ENCODE data around the gene GCKR. TPM values are rescaled to one million over a fixed set of nuclear protein-coding genes. Genes with fewer than 3 reads are reported as not detected.

Gene GCKR
- total RNA-seq, 5 donors from 2014 or later (not counting 1 experiment from before 2014, with no cell fraction given), result 0.23 to 0.28 TPM; not detected in 3

GRCh38 chr2:27502142-27502541, 5.5 kb downstream of the GCKR start:
- CTCF ChIA-PET, result no interaction called here

GRCh38 chr2:27506587-27506986, 9.9 kb downstream of the GCKR start:
- Mint-ChIP-seq H3K4me1 (no peaks in the 10 kb centered on the region), H3K9me3 (no peaks in the 10 kb centered on the region), H3K27ac (no peak overlapping the region), H3K4me3 (no peak overlapping the region), H3K27me3 (peaks cover under 1 to 4% of the 10 kb centered on the region in 2 donors), H3K36me3 (no peaks in the 10 kb centered on the region)
- 77% methylated on average over 5 of the region's 6 CpGs for WGBS (ENCODE audit: insufficient coverage)
- CTCF ChIA-PET, result no interaction called here
- no peak overlapping the region for H3K4me3 ChIP-seq (ENCODE audit: control insufficient read depth in 1 of 2, extremely low read depth in 1 of 2, low read length in 1 of 2)
- H3K27me3 ChIP-seq (replicated peaks in 1 of 2; ENCODE audit: control insufficient read depth in 2 of 2, extremely low read depth in 1 of 2, insufficient read depth in 2 of 2, low read length in 1 of 2), result peaks cover 0 to 13% of the 10 kb centered on the region in 2 experiments
- no peaks in the 10 kb centered on the region for H3K36me3 ChIP-seq (ENCODE audit: control insufficient read depth in 2 of 2, extremely low read depth in 1 of 2, insufficient read depth in 1 of 2, low read length in 1 of 2)
- H3K9me3 ChIP-seq, result no peaks in the 10 kb centered on the region
- POLR2A ChIA-PET, result no interaction called here
- DNase-seq (no peak), ATAC-seq (replicated peaks in 1 of 4) (no peak)
- no peak overlapping the region for H3K27ac ChIP-seq (ENCODE audit: low read length)
- no peaks in the 10 kb centered on the region for H3K4me1 ChIP-seq (ENCODE audit: control insufficient read depth in 1 of 2, extremely low read depth in 1 of 2, insufficient read depth in 2 of 2, low read length in 2 of 2)

More at GRCh38 chr2:27502142-27502541, 5.5 kb downstream of the GCKR start:
- H3K4me3 Mint-ChIP-seq, result no peak overlapping the region
- H3K4me1 ChIP-seq (ENCODE audit: control insufficient read depth in 1 of 2, extremely low read depth in 1 of 2, insufficient read depth in 2 of 2, low read length in 2 of 2), result no peaks in the 10 kb centered on the region
- peaks cover 0 to 18% of the 10 kb centered on the region in 2 experiments for H3K27me3 ChIP-seq (replicated peaks in 1 of 2; ENCODE audit: control insufficient read depth in 2 of 2, extremely low read depth in 1 of 2, insufficient read depth in 2 of 2, low read length in 1 of 2)
- H3K27ac Mint-ChIP-seq, result no peak overlapping the region
- ATAC-seq (replicated peaks in 1 of 4), result no peak
- no peaks in the 10 kb centered on the region for H3K36me3 Mint-ChIP-seq
- DNase-seq, result no peak
- no peaks in the 10 kb centered on the region for H3K9me3 Mint-ChIP-seq
- WGBS (ENCODE audit: insufficient coverage), result 94% methylated on average over 2 of the region's 4 CpGs
- peaks cover 15 to 20% of the 10 kb centered on the region in 2 donors for H3K27me3 Mint-ChIP-seq
- POLR2A ChIA-PET, result no interaction called here
- H3K36me3 ChIP-seq (ENCODE audit: control insufficient read depth in 2 of 2, extremely low read depth in 1 of 2, insufficient read depth in 1 of 2, low read length in 1 of 2), result no peaks in the 10 kb centered on the region
- no peak overlapping the region for H3K27ac ChIP-seq (ENCODE audit: low read length)
- H3K4me3 ChIP-seq (ENCODE audit: control insufficient read depth in 1 of 2, extremely low read depth in 1 of 2, low read length in 1 of 2), result no peak overlapping the region
- no peaks in the 10 kb centered on the region for H3K4me1 Mint-ChIP-seq
- no peaks in the 10 kb centered on the region for H3K9me3 ChIP-seq

GRCh38 chr2:27507293-27507692, 10.7 kb downstream of the GCKR start:
- POLR2A ChIA-PET, result interaction anchor here in 1 of 2 donors (0.7 kb wide), 1 partner anchor 153 kb away, joined by 4 read pairs; no protein-coding TSS in a partner anchor
- no peak overlapping the region for H3K4me3 Mint-ChIP-seq

GRCh38 chr2:27509326-27509725, 12.7 kb downstream of the GCKR start:
- DNase-seq (no peak), ATAC-seq (replicated peaks in 1 of 4) (no peak)
- no CpG with 5 or more reads among the region's 6 CpGs for WGBS (ENCODE audit: insufficient coverage)
- no peaks in the 10 kb centered on the region for H3K4me1 Mint-ChIP-seq
- H3K4me3 Mint-ChIP-seq, result no peak overlapping the region
- Histone ChIP-seq H3K4me3 (ENCODE audit: control insufficient read depth in 1 of 2, extremely low read depth in 1 of 2, low read length in 1 of 2) (no peak overlapping the region), H3K36me3 (ENCODE audit: control insufficient read depth in 2 of 2, extremely low read depth in 1 of 2, insufficient read depth in 1 of 2, low read length in 1 of 2) (no peaks in the 10 kb centered on the region), H3K4me1 (ENCODE audit: control insufficient read depth in 1 of 2, extremely low read depth in 1 of 2, insufficient read depth in 2 of 2, low read length in 2 of 2) (no peaks in the 10 kb centered on the region), H3K9me3 (no peaks in the 10 kb centered on the region), H3K27ac (ENCODE audit: low read length) (no peak overlapping the region), H3K27me3 (replicated peaks in 1 of 2; ENCODE audit: control insufficient read depth in 2 of 2, extremely low read depth in 1 of 2, insufficient read depth in 2 of 2, low read length in 1 of 2) (peaks cover 0 to 18% of the 10 kb centered on the region in 2 experiments)
- peaks cover 8 to 13% of the 10 kb centered on the region in 2 donors for H3K27me3 Mint-ChIP-seq
- H3K27ac Mint-ChIP-seq, result no peak overlapping the region
- no peaks in the 10 kb centered on the region for H3K9me3 Mint-ChIP-seq
- ChIA-PET POLR2A (no interaction called here), CTCF (no interaction called here)
- no peaks in the 10 kb centered on the region for H3K36me3 Mint-ChIP-seq

More at GRCh38 chr2:27507293-27507692, 10.7 kb downstream of the GCKR start:
- H3K4me3 ChIP-seq (ENCODE audit: control insufficient read depth in 1 of 2, extremely low read depth in 1 of 2, low read length in 1 of 2), result no peak overlapping the region
- no peak overlapping the region for H3K27ac ChIP-seq (ENCODE audit: low read length)
- ATAC-seq (replicated peaks in 1 of 4) (no peak), DNase-seq (no peak)
- 55% methylated on average over 3 of the region's 4 CpGs for WGBS (ENCODE audit: insufficient coverage)
- Mint-ChIP-seq H3K27me3 (peaks cover 4 to 8% of the 10 kb centered on the region in 2 donors), H3K4me1 (no peaks in the 10 kb centered on the region), H3K9me3 (no peaks in the 10 kb centered on the region), H3K36me3 (no peaks in the 10 kb centered on the region), H3K27ac (no peak overlapping the region)
- CTCF ChIA-PET, result no interaction called here
- H3K36me3 ChIP-seq (ENCODE audit: control insufficient read depth in 2 of 2, extremely low read depth in 1 of 2, insufficient read depth in 1 of 2, low read length in 1 of 2), result no peaks in the 10 kb centered on the region
- no peaks in the 10 kb centered on the region for H3K4me1 ChIP-seq (ENCODE audit: control insufficient read depth in 1 of 2, extremely low read depth in 1 of 2, insufficient read depth in 2 of 2, low read length in 2 of 2)
- H3K9me3 ChIP-seq, result no peaks in the 10 kb centered on the region
- H3K27me3 ChIP-seq (replicated peaks in 1 of 2; ENCODE audit: control insufficient read depth in 2 of 2, extremely low read depth in 1 of 2, insufficient read depth in 2 of 2, low read length in 1 of 2), result peaks cover 0 to 15% of the 10 kb centered on the region in 2 experiments

- 95% methylated on average over 2 of the region's 5 CpGs for WGBS (ENCODE audit: insufficient coverage)
- Histone ChIP-seq H3K9me3 (no peaks in the 10 kb centered on the region), H3K27ac (ENCODE audit: low read length) (no peak overlapping the region), H3K4me3 (ENCODE audit: control insufficient read depth in 1 of 2, extremely low read depth in 1 of 2, low read length in 1 of 2) (no peak overlapping the region), H3K36me3 (ENCODE audit: control insufficient read depth in 2 of 2, extremely low read depth in 1 of 2, insufficient read depth in 1 of 2, low read length in 1 of 2) (no peaks in the 10 kb centered on the region), H3K27me3 (replicated peaks in 1 of 2; ENCODE audit: control insufficient read depth in 2 of 2, extremely low read depth in 1 of 2, insufficient read depth in 2 of 2, low read length in 1 of 2) (peaks cover 0 to 28% of the 10 kb centered on the region in 2 experiments), H3K4me1 (ENCODE audit: control insufficient read depth in 1 of 2, extremely low read depth in 1 of 2, insufficient read depth in 2 of 2, low read length in 2 of 2) (no peaks in the 10 kb centered on the region)
- H3K27me3 Mint-ChIP-seq, result peaks cover 7 to 24% of the 10 kb centered on the region in 2 donors
- DNase-seq (no peak), ATAC-seq (replicated peaks in 1 of 4) (no peak)
- H3K27ac Mint-ChIP-seq, result no peak overlapping the region
- H3K4me3 Mint-ChIP-seq, result no peak overlapping the region
- ChIA-PET CTCF (interaction anchor here in 1 of 2 donors (1.1 kb wide), 1 partner anchor 55 kb away, joined by 6 read pairs; no protein-coding TSS in a partner anchor), POLR2A (interaction anchor here in 1 of 2 donors (0.7 kb wide), 1 partner anchor 275 kb away, joined by 3 read pairs; no protein-coding TSS in a partner anchor)
- H3K36me3 Mint-ChIP-seq, result no peaks in the 10 kb centered on the region
- H3K9me3 Mint-ChIP-seq, result no peaks in the 10 kb centered on the region
- H3K4me1 Mint-ChIP-seq, result no peaks in the 10 kb centered on the region
Observed at GRCh38 chr2:27518113-27518781, 21.6 kb downstream of the GCKR start.

GRCh38 chr2:27518782-27519113, 22.1 kb downstream of the GCKR start:
- no peak for DNase-seq
- no peaks in the 10 kb centered on the region for H3K4me1 ChIP-seq (ENCODE audit: control insufficient read depth in 1 of 2, extremely low read depth in 1 of 2, insufficient read depth in 2 of 2, low read length in 2 of 2)
- no CpG with 5 or more reads among the region's 4 CpGs for WGBS (ENCODE audit: insufficient coverage)
- Mint-ChIP-seq H3K4me1 (no peaks in the 10 kb centered on the region), H3K27ac (no peak overlapping the region), H3K4me3 (no peak overlapping the region), H3K9me3 (no peaks in the 10 kb centered on the region), H3K36me3 (no peaks in the 10 kb centered on the region), H3K27me3 (peaks cover 7 to 28% of the 10 kb centered on the region in 2 donors)
- ChIA-PET CTCF (interaction anchor here in 1 of 2 donors (1.1 kb wide), 1 partner anchor 56 kb away, joined by 6 read pairs; no protein-coding TSS in a partner anchor), POLR2A (no interaction called here)
- H3K9me3 ChIP-seq, result no peaks in the 10 kb centered on the region
- ATAC-seq (replicated peaks in 1 of 4), result no peak
- no peaks in the 10 kb centered on the region for H3K36me3 ChIP-seq (ENCODE audit: control insufficient read depth in 2 of 2, extremely low read depth in 1 of 2, insufficient read depth in 1 of 2, low read length in 1 of 2)
- no peak overlapping the region for H3K4me3 ChIP-seq (ENCODE audit: control insufficient read depth in 1 of 2, extremely low read depth in 1 of 2, low read length in 1 of 2)
- H3K27ac ChIP-seq (ENCODE audit: low read length), result no peak overlapping the region
- peaks cover 0 to 30% of the 10 kb centered on the region in 2 experiments for H3K27me3 ChIP-seq (replicated peaks in 1 of 2; ENCODE audit: control insufficient read depth in 2 of 2, extremely low read depth in 1 of 2, insufficient read depth in 2 of 2, low read length in 1 of 2)
